ENCODE data around the gene RAP1GAP. TPM values are rescaled to one million over a fixed set of nuclear protein-coding genes. Genes with fewer than 3 reads are reported as not detected.

The RAP1GAP gene
- total and polyA plus RNA-seq, 7 donors = 0.04 to 0.57 (median 0.21) TPM; not detected in 2

GRCh38 chr1:21673277-21673780 is 4.2 kb upstream of the RAP1GAP start:
- DNase-seq (peak; percentile 76 to 80), ATAC-seq (peak; percentile 60 to 75 (median 62))
- no peak overlapping the region for H3K4me3 ChIP-seq
- peaks cover 0 to 8% of the 10 kb centered on the region in 2 donors for H3K36me3 ChIP-seq (ENCODE audit: insufficient read depth in 1 of 2, low read depth in 1 of 2)
- H3K4me1 ChIP-seq = peaks cover 23% of the 10 kb centered on the region
- H3K27ac ChIP-seq = no peak overlapping the region
- H3K27me3 ChIP-seq (ENCODE audit: insufficient read depth in 3 of 3, low read length in 2 of 3) = peaks cover 0 to 24% (median 22%) of the 10 kb centered on the region in 3 donors
- 1 to 12% (median 9%) methylated on average over 9 of the region's 9 CpGs for WGBS, 3 donors
- intact Hi-C loops (cut with DNase I) = no loop called here
- TF ChIP-seq, protein P1, sequence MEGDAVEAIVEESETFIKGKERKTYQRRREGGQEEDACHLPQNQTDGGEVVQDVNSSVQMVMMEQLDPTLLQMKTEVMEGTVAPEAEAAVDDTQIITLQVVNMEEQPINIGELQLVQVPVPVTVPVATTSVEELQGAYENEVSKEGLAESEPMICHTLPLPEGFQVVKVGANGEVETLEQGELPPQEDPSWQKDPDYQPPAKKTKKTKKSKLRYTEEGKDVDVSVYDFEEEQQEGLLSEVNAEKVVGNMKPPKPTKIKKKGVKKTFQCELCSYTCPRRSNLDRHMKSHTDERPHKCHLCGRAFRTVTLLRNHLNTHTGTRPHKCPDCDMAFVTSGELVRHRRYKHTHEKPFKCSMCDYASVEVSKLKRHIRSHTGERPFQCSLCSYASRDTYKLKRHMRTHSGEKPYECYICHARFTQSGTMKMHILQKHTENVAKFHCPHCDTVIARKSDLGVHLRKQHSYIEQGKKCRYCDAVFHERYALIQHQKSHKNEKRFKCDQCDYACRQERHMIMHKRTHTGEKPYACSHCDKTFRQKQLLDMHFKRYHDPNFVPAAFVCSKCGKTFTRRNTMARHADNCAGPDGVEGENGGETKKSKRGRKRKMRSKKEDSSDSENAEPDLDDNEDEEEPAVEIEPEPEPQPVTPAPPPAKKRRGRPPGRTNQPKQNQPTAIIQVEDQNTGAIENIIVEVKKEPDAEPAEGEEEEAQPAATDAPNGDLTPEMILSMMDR (IDR thresholded peaks at IDR 0.05) = no peak
- no peaks in the 10 kb centered on the region for H3K9me3 ChIP-seq

- peaks cover 0 to 31% (median 27%) of the 10 kb centered on the region in 3 donors for H3K27me3 ChIP-seq (ENCODE audit: insufficient read depth in 3 of 3, low read length in 2 of 3)
- ATAC-seq (peak in 1 of 4 donors; percentile 11), DNase-seq (no peak)
- no peak overlapping the region for H3K4me3 ChIP-seq
- peaks cover 23% of the 10 kb centered on the region for H3K4me1 ChIP-seq
- 50 to 65% (median 53%) methylated on average over 10 of the region's 10 CpGs for WGBS, 3 donors
- TF ChIP-seq, protein P1 (IDR thresholded peaks at IDR 0.05) = no peak
- H3K9me3 ChIP-seq = no peaks in the 10 kb centered on the region
- no peak overlapping the region for H3K27ac ChIP-seq
- peaks cover 0 to 5% of the 10 kb centered on the region in 2 donors for H3K36me3 ChIP-seq (ENCODE audit: insufficient read depth in 1 of 2, low read depth in 1 of 2)
- intact Hi-C loops (cut with DNase I) = no loop called here
Measured at GRCh38 chr1:21672478-21673276, 3.5 kb upstream of the RAP1GAP start.

- intact Hi-C loops (cut with DNase I) = no loop called here
- Histone ChIP-seq H3K36me3 (ENCODE audit: insufficient read depth in 1 of 2, low read depth in 1 of 2) (no peaks in the 10 kb centered on the region), H3K9me3 (no peaks in the 10 kb centered on the region), H3K27me3 (ENCODE audit: insufficient read depth in 3 of 3, low read length in 2 of 3) (peaks cover 0 to 38% (median 31%) of the 10 kb centered on the region in 3 donors), H3K27ac (no peak overlapping the region), H3K4me3 (no peak overlapping the region), H3K4me1 (peaks cover 23% of the 10 kb centered on the region)
- 19 to 29% (median 25%) methylated on average over 6 of the region's 6 CpGs for WGBS, 3 donors
- ATAC-seq (no peak), DNase-seq (no peak)
- TF ChIP-seq, protein P1 (IDR thresholded peaks at IDR 0.05) = no peak
Measured at GRCh38 chr1:21671915-21672314, 2.8 kb upstream of the RAP1GAP start.

DNA sequence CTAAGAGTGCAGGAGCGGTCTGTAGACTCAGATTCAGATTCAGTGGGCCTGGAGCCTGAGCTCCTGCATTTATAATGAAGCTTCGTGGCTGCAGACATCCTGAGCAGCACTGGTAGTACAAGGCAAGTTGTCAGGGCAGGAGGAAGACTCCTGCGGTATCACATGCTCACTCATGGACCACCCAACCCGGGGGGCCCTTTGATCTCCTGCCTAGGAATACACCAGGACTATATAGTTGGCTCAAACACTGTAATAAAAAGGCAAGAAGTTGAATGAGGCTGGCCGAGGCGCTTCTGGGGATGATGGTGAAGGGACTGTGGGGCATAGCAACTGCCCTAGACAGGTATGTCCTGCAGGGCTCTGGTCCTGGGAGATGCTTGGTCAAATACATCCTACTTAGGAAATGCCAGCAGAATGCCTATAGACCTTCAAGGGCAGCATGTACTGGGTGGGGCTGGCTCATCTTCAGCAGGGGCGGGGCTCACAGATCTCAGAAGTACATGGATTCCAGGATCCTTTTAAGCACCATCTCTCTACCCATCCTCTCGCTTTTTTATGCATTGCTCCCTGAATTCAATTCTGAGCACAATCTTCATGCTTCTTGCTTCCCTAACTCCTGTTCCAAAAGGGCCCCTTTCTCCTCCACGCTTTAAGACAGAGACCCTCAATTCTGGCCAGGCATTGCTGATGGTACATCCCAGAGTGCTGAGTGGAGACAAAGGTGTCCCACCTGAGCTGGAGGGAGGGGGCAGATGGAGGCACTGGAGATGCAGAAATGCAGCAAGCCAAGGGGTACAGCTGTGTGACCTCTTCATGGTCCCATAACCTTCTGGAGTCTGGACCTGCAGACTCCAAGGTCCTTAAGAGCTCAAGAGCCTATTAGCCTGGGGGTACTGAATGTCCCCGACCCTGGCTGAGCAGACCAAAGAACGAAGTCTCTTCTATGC is 2.1 kb upstream of the RAP1GAP start:
- Histone ChIP-seq H3K36me3 (ENCODE audit: insufficient read depth in 1 of 2, low read depth in 1 of 2) (no peaks in the 10 kb centered on the region), H3K4me3 (no peak overlapping the region), H3K27ac (no peak overlapping the region), H3K27me3 (ENCODE audit: insufficient read depth in 3 of 3, low read length in 2 of 3) (peaks cover 0 to 45% (median 31%) of the 10 kb centered on the region in 3 donors), H3K4me1 (peaks cover 23% of the 10 kb centered on the region), H3K9me3 (no peaks in the 10 kb centered on the region)
- intact Hi-C loops (cut with DNase I) = no loop called here
- TF ChIP-seq, protein P1 (IDR thresholded peaks at IDR 0.05) = no peak
- 49 to 56% (median 51%) methylated on average over 11 of the region's 11 CpGs for WGBS, 3 donors
- DNase-seq (no peak), ATAC-seq (no peak)

Measured in psoas muscle (tissue), 8 donors.